H9 (cell line): ENCODE measurements around the gene GPC6. TPM values are rescaled to one million over a fixed set of nuclear protein-coding genes. Genes with fewer than 3 reads are reported as not detected.

ENCODE experiments used
- DNase-seq: peaks from one replicate; pipeline ENCODE4 v3.0.0-alpha.2; 2017
- H2AFZ ChIP-seq: one replicate; pipeline ENCODE4 v1.6.1; 2013; ENCODE audit warnings: mild to moderate bottlenecking, low read length, control low read depth, moderate library complexity
- H2AK5ac ChIP-seq: 2 replicates; pipeline ENCODE4 v1.6.1; 2013; ENCODE audit warnings: low read length, control low read depth, mixed read lengths; ENCODE audit not compliant: insufficient read length
- H2BK120ac ChIP-seq: one replicate; pipeline ENCODE4 v1.6.1; 2013; ENCODE audit warnings: low read depth, mild to moderate bottlenecking, low read length, control low read depth, inconsistent platforms; ENCODE audit not compliant: poor library complexity, severe bottlenecking
- H2BK12ac ChIP-seq: 2 replicates; pipeline ENCODE4 v1.6.1; 2013; ENCODE audit warnings: low read length, control low read depth, mixed read lengths, low read depth; ENCODE audit not compliant: insufficient read length
- H2BK15ac ChIP-seq: 2 replicates; pipeline ENCODE4 v1.6.1; 2013; ENCODE audit warnings: low read depth, low read length, control low read depth
- H2BK20ac ChIP-seq: one replicate; pipeline ENCODE4 v1.6.1; 2013; ENCODE audit warnings: low read depth, mild to moderate bottlenecking, low read length, control low read depth, inconsistent platforms; ENCODE audit not compliant: poor library complexity, severe bottlenecking
- H2BK5ac ChIP-seq: 2 replicates; pipeline ENCODE4 v1.6.1; 2013; ENCODE audit warnings: low read length, control low read depth, mixed read lengths; ENCODE audit not compliant: insufficient read length
- H3K14ac ChIP-seq: 2 replicates; pipeline ENCODE4 v1.6.1; 2013; ENCODE audit warnings: low read length, control low read depth; ENCODE audit not compliant: insufficient read depth
- H3K18ac ChIP-seq: 2 replicates; pipeline ENCODE4 v1.6.1; 2013; ENCODE audit warnings: low read depth, mild to moderate bottlenecking, mixed read lengths, low read length, control low read depth; ENCODE audit not compliant: insufficient read length
- H3K23ac ChIP-seq: 2 replicates; pipeline ENCODE4 v1.6.1; 2013; ENCODE audit warnings: low read length, control low read depth, mixed read lengths, low read depth; ENCODE audit not compliant: insufficient read length
- H3K23me2 ChIP-seq: 2 replicates; pipeline ENCODE4 v1.6.1; 2013; ENCODE audit warnings: low read depth, mild to moderate bottlenecking, mixed read lengths, low read length, control low read depth; ENCODE audit not compliant: insufficient read length, poor library complexity, severe bottlenecking
- H3K27ac ChIP-seq: 2 replicates; pipeline ENCODE4 v1.5.1; 2013; ENCODE audit warnings: low read length, control low read depth, mixed read lengths, low read depth; ENCODE audit not compliant: insufficient read length
- H3K27me3 ChIP-seq: 2 replicates; pipeline ENCODE4 v1.6.1; 2013; ENCODE audit warnings: low read length, control low read depth, inconsistent platforms; ENCODE audit not compliant: insufficient read depth
- H3K4ac ChIP-seq: 2 replicates; pipeline ENCODE4 v1.6.1; 2013; ENCODE audit warnings: low read depth, mild to moderate bottlenecking, control low read depth, inconsistent platforms, low read length, moderate library complexity
- H3K4me1 ChIP-seq: 2 replicates; pipeline ENCODE4 v1.6.1; 2013; ENCODE audit warnings: low read length, control low read depth, inconsistent platforms; ENCODE audit not compliant: insufficient read depth
- H3K4me2 ChIP-seq: 2 replicates; pipeline ENCODE4 v1.6.1; 2013; ENCODE audit warnings: low read length, control low read depth, mixed read lengths; ENCODE audit not compliant: insufficient read length, insufficient read depth
- H3K56ac ChIP-seq: 2 replicates; pipeline ENCODE4 v1.6.1; 2013; ENCODE audit warnings: low read depth, mild to moderate bottlenecking, mixed read lengths, low read length, control low read depth; ENCODE audit not compliant: insufficient read length
- H3K79me1 ChIP-seq: 2 replicates; pipeline ENCODE4 v1.6.1; 2013; ENCODE audit warnings: low read depth, mild to moderate bottlenecking, moderate library complexity, low read length, control low read depth, inconsistent platforms; ENCODE audit not compliant: insufficient read depth, poor library complexity, severe bottlenecking
- H3K79me2 ChIP-seq: 2 replicates; pipeline ENCODE4 v1.6.1; 2013; ENCODE audit warnings: low read length, control low read depth, inconsistent platforms; ENCODE audit not compliant: insufficient read depth
- H3K9ac ChIP-seq: 2 replicates; pipeline ENCODE4 v1.6.1; 2013; ENCODE audit warnings: low read length, control low read depth, mixed read lengths; ENCODE audit not compliant: insufficient read length; ENCODE audit errors: extremely low read depth
- H3K9me3 ChIP-seq: one replicate; pipeline ENCODE4 v1.6.1; 2013; ENCODE audit warnings: low read depth, low read length, inconsistent platforms; ENCODE audit not compliant: control insufficient read depth
- H3T11ph ChIP-seq: one replicate; pipeline ENCODE4 v1.6.1; 2013; ENCODE audit warnings: mild to moderate bottlenecking, low read length, control low read depth, inconsistent platforms
- H4K20me1 ChIP-seq: one replicate; pipeline ENCODE4 v1.6.1; 2013; ENCODE audit not compliant: control insufficient read depth, insufficient read length, insufficient read depth
- H4K5ac ChIP-seq: 2 replicates; pipeline ENCODE4 v1.6.1; 2013; ENCODE audit warnings: low read depth, mild to moderate bottlenecking, mixed read lengths, low read length, control low read depth; ENCODE audit not compliant: insufficient read length
- H4K8ac ChIP-seq: replicated peaks from 2 replicates; pipeline ENCODE4 v1.6.1; 2013; ENCODE audit warnings: low read length, control low read depth, mixed read lengths, low read depth; ENCODE audit not compliant: insufficient read length
- H4K91ac ChIP-seq: 2 replicates; pipeline ENCODE4 v1.6.1; 2013; ENCODE audit warnings: low read depth, mild to moderate bottlenecking, moderate library complexity, mixed read lengths, low read length, control low read depth; ENCODE audit not compliant: insufficient read length
- H3K27ac Mint-ChIP-seq, 3 experiments: 2 replicates in 2 of 3; 3 replicates in 1 of 3; pipeline ENCODE4 v1.8.0; 2020 to 2021; ENCODE audit warnings: mixed read lengths in 3 of 3, mild to moderate bottlenecking in 1 of 3, moderate library complexity in 1 of 3
- H3K27me3 Mint-ChIP-seq: 2 replicates; pipeline ENCODE4 v1.8.0; 2021; ENCODE audit warnings: low read depth, mild to moderate bottlenecking, moderate library complexity, mixed read lengths
- H3K36me3 Mint-ChIP-seq, 3 experiments: 2 replicates in 2 of 3; 3 replicates in 1 of 3; pipeline ENCODE4 v1.8.0; 2020 to 2021; ENCODE audit warnings: low read depth in 3 of 3, mixed read lengths in 3 of 3; ENCODE audit not compliant: insufficient read depth in 1 of 3
- H3K4me1 Mint-ChIP-seq, 2 experiments: 2 replicates each; pipeline ENCODE4 v1.8.0; 2020; ENCODE audit warnings: mixed read lengths in 2 of 2
- H3K4me3 Mint-ChIP-seq, 2 experiments: 2 replicates in 1 of 2; 3 replicates in 1 of 2; pipeline ENCODE4 v1.8.0; 2020 to 2021; ENCODE audit warnings: mild to moderate bottlenecking in 2 of 2, mixed read lengths in 2 of 2, moderate library complexity in 1 of 2
- H3K9me3 Mint-ChIP-seq, 2 experiments: 2 replicates in 1 of 2; 3 replicates in 1 of 2; pipeline ENCODE4 v1.8.0; 2020; ENCODE audit warnings: mild to moderate bottlenecking in 2 of 2, mixed read lengths in 2 of 2, moderate library complexity in 1 of 2
- WGBS: extraction: QIAGEN DNeasy Blood & Tissue Kit; methylation state at CpG from one replicate; pipeline ENCODE4 v1.1.7; 2013; ENCODE audit warnings: missing lambda C conversion rate, low lambda C conversion rate, mixed read lengths; ENCODE audit not compliant: insufficient read length; ENCODE audit errors: extremely low coverage; 5-methylcytosine and 5-hydroxymethylcytosine counted together
- total RNA-seq: library from RNA; stranded (reverse); gene quantifications from 2 replicates; pipeline ENCODE4 v1.2.1, GENCODE V29; 2021
- TF ChIP-seq, protein P1 (sequence below): fragments of 200-600 bp; sonication (generic); conservative IDR thresholded peaks from 3 replicates; pipeline ENCODE4 v1.8.0; 2021; ENCODE audit warnings: antibody characterized with exemption, mild to moderate bottlenecking

Gene GPC6
- total RNA-seq, 1 experiment from 2014 or later, result 15.6 TPM

DNA sequence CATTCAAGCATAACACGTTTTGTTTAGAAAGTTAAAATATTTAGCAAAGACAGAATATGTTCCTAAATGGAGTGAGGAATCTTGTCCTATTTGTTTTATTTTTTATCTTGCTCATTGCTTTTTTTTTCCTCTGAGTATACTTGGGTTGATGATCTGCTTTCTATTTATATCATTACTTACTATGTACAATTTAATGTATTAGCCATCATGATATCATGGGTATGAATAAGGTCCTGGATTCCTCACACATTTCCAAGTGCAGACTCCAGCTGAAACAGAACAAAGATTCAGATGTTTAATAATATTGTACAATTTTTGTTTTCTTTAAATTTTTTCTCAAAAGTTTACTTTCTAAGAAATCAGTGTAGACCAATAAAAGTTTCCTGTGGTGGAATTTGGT, 388.2 kb downstream of the GPC6 start:
- Histone ChIP-seq H3K4me2 (no peak overlapping the region), H2BK12ac (no peak overlapping the region), H3K4ac (no peak overlapping the region), H3K14ac (no peak overlapping the region), H2AFZ (no peak overlapping the region), H3K79me1 (no peaks in the 10 kb centered on the region), H2BK120ac (no peak overlapping the region), H3K9ac (no peak overlapping the region), H3K23me2 (no peaks in the 10 kb centered on the region), H3K27me3 (no peaks in the 10 kb centered on the region), H4K91ac (no peak overlapping the region), H3K27ac (no peak overlapping the region), H2BK15ac (no peak overlapping the region), H4K5ac (no peak overlapping the region), H4K8ac (no peak overlapping the region), H3K4me1 (peaks cover 2% of the 10 kb centered on the region; the same call in 1 of the 2 replicates), H3K79me2 (no peaks in the 10 kb centered on the region), H3K56ac (no peak overlapping the region), H2AK5ac (no peak overlapping the region), H3K23ac (no peak overlapping the region), H2BK5ac (no peak overlapping the region), H4K20me1 (no peaks in the 10 kb centered on the region), H3T11ph (no peak overlapping the region), H2BK20ac (no peak overlapping the region), H3K9me3 (no peaks in the 10 kb centered on the region), H3K18ac (no peak overlapping the region)
- no CpG with 5 or more reads among the region's 1 CpG for WGBS
- Mint-ChIP-seq H3K9me3 (no peaks in the 10 kb centered on the region), H3K4me3 (no peak overlapping the region), H3K4me1 (peaks cover 8 to 12% of the 10 kb centered on the region in 2 experiments), H3K27me3 (no peaks in the 10 kb centered on the region), H3K27ac (no peak overlapping the region), H3K36me3 (no peaks in the 10 kb centered on the region)
- TF ChIP-seq, protein P1, sequence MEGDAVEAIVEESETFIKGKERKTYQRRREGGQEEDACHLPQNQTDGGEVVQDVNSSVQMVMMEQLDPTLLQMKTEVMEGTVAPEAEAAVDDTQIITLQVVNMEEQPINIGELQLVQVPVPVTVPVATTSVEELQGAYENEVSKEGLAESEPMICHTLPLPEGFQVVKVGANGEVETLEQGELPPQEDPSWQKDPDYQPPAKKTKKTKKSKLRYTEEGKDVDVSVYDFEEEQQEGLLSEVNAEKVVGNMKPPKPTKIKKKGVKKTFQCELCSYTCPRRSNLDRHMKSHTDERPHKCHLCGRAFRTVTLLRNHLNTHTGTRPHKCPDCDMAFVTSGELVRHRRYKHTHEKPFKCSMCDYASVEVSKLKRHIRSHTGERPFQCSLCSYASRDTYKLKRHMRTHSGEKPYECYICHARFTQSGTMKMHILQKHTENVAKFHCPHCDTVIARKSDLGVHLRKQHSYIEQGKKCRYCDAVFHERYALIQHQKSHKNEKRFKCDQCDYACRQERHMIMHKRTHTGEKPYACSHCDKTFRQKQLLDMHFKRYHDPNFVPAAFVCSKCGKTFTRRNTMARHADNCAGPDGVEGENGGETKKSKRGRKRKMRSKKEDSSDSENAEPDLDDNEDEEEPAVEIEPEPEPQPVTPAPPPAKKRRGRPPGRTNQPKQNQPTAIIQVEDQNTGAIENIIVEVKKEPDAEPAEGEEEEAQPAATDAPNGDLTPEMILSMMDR, result no peak
- DNase-seq, result no peak
